Lower leg skin (tissue), 3 donors: ENCODE measurements around the gene SLC38A10.

Source experiments
- CTCF ChIP-seq, 3 donors: fragments of 450-650 bp; IDR thresholded peaks; one replicate each; pipeline ENCODE4 v1.5.1; 2016; ENCODE audit warnings: antibody characterized with exemption in 3 of 3, mild to moderate bottlenecking in 3 of 3, moderate library complexity in 2 of 3
- POLR2A ChIP-seq, 2 donors: fragments of 450-650 bp; IDR thresholded peaks; one replicate each; pipeline ENCODE4 v1.6.1; 2016 to 2017; ENCODE audit warnings: antibody characterized with exemption in 2 of 2, mild to moderate bottlenecking in 1 of 2, moderate library complexity in 1 of 2

DNA sequence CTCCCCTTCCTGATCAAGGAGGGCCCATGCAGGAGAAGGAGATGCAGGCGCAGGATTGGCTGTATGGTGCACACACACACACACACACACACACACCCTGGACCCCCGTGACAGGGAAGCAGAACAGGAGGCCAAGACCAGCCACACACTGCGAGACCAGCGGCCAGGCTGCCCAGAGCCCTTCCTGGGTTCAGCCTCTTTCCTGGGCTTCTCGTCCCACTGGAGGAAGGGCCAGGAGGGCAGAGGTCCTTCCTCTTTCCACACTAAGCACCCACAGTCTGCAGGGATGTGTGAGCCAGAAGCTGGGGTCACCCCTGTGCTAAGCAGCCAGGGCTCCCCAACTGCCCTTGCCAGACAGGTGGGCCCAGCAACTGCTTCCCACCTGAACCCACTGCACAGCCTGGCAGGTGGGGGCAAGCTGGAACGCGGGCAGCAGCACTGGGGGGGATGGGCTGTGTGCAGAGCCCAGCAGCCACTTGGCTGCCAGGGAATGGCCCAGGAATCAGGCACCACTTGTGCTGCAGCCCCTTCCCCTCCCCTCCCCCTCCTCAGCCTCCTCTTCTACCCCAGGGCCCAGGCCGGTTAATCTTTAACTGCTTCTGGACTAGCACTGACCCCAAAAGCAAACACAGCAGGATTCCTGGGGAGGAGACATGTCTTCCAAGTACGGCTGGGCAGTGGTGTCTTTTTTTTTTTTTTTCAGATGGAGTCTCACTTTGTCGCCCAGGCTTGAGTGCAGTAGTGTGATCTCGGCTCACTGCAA, 44.6 kb upstream of the SLC38A10 start:
- no peak for TF ChIP-seq CTCF (IDR thresholded peaks at IDR 0.05)
- TF ChIP-seq POLR2A (IDR thresholded peaks at IDR 0.05): no peak
